ENCODE measurements around the gene NDUFAF5.

DNA sequence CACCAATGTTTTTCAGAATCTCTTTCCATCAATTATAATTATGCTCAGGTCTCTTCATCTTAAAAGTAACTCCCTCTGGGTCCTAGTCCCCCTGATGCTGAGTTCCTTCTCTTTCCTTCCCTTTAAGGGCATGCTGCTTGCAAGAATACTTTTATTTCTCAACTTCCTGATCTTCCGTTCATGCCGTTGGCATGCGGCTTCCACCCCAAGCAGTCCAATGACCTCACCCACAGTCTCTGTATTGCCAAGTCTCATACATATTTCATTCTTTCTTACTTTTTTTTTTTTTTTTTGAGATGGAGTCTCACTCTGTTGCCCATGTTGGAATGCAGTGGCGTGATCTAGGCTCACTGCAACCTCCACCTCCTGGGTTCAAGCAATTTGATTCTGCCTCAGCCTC, 83.5 kb downstream of the NDUFAF5 start:
- TF ChIP-seq, protein P1, sequence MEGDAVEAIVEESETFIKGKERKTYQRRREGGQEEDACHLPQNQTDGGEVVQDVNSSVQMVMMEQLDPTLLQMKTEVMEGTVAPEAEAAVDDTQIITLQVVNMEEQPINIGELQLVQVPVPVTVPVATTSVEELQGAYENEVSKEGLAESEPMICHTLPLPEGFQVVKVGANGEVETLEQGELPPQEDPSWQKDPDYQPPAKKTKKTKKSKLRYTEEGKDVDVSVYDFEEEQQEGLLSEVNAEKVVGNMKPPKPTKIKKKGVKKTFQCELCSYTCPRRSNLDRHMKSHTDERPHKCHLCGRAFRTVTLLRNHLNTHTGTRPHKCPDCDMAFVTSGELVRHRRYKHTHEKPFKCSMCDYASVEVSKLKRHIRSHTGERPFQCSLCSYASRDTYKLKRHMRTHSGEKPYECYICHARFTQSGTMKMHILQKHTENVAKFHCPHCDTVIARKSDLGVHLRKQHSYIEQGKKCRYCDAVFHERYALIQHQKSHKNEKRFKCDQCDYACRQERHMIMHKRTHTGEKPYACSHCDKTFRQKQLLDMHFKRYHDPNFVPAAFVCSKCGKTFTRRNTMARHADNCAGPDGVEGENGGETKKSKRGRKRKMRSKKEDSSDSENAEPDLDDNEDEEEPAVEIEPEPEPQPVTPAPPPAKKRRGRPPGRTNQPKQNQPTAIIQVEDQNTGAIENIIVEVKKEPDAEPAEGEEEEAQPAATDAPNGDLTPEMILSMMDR (IDR thresholded peaks at IDR 0.05) = no peak
- TF ChIP-seq POLR2AphosphoS5 (IDR thresholded peaks at IDR 0.05) (no peak), EP300 (IDR thresholded peaks at IDR 0.05; ENCODE audit: low read depth) (no peak)

All from transverse colon (tissue), 4 donors.